Fibroblast of lung (primary cell): Measurements from ENCODE around the gene COMMD7.
"Not testable (repeated sequence)": the region's sequence is repeated elsewhere in the genome, so short reads cannot be mapped to it uniquely, and the experiment has no call there.

Source experiments
- CTCF ChIP-seq, 2 donors: IDR thresholded peaks in 1 of 2; conservative IDR thresholded peaks in 1 of 2; 1 replicate in 1 of 2; 2 replicates in 1 of 2; pipeline ENCODE4 v1.5.1; 2011 to 2012; ENCODE audit warnings: low read length in 2 of 2, control low read depth in 1 of 2, inconsistent platforms in 1 of 2, low read depth in 1 of 2, mild to moderate bottlenecking in 1 of 2
- EZH2 ChIP-seq: IDR thresholded peaks from 2 replicates; pipeline ENCODE4 v1.5.1; 2012; ENCODE audit warnings: low read length, control low read depth, mild to moderate bottlenecking; ENCODE audit errors: missing control alignments

DNA sequence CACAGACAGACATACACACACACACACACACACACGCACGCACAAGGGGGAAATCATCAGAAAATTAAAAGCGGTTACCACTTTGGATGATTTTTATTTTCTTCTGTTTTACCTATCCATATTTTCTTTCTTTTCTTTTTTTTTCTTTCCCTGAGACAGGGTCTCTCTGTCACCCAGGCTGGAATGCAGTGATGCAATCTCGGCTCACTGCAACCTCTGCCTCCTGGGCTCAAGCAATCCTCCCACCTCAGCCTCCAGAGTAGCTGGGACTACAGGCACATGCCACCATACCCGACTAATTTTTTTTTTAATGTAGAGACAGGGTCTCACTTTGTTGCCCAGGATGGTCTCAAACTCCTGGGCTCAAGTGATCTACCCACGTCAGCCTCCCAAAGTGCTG, 14.8 kb downstream of the COMMD7 start:
- TF ChIP-seq CTCF (conservative IDR thresholded peaks at IDR 0.05 in 1 of 2, IDR thresholded peaks at IDR 0.05 in 1 of 2; ENCODE audit: low read depth in 1 of 2, low read length in 2 of 2); EZH2: not testable (repeated sequence)
